ENCODE data around the gene CD7. TPM values are rescaled to one million over a fixed set of nuclear protein-coding genes. Genes with fewer than 3 reads are reported as not detected.

Gene CD7
- total RNA-seq, 4 donors from 2014 or later: 11.6 to 15.4 (median 15.2) TPM; not detected in 1

Other genes with a start within 250 kb of the CD7 start
- 100 to 1,000 TPM in 1 of 4 donors, 10 to 100 TPM in 3; 50.4 to 110 (median 76.5) TPM for gene FASN, start 219.4 kb downstream of the CD7 start, total RNA-seq
- gene CCDC57, start 104.8 kb downstream of the CD7 start, total RNA-seq: 100 to 1,000 TPM in 2 of 4 donors, 10 to 100 TPM in 2; 28.2 to 144 (median 79.8) TPM
- gene SLC16A3, start 88.6 kb downstream of the CD7 start, total RNA-seq: 10 to 100 TPM; 18.9 to 55.0 (median 35.3) TPM
- 100 to 1,000 TPM; 148 to 232 (median 215) TPM for gene CSNK1D, start 43.9 kb downstream of the CD7 start, total RNA-seq
- gene SECTM1, start 16.2 kb upstream of the CD7 start, total RNA-seq: 100 to 1,000 TPM in 2 of 4 donors, 10 to 100 TPM in 2; 10.7 to 258 (median 94.5) TPM
- not detected for gene TEX19, start 41.6 kb upstream of the CD7 start, total RNA-seq
- gene UTS2R, start 54.2 kb upstream of the CD7 start, total RNA-seq: not detected
- gene HEXD, start 100.7 kb upstream of the CD7 start, total RNA-seq: 100 to 1,000 TPM in 1 of 4 donors, 10 to 100 TPM in 3; 42.7 to 128 (median 80.5) TPM
- 10 to 100 TPM; 12.4 to 30.1 (median 24.0) TPM for gene OGFOD3, start 101.0 kb upstream of the CD7 start, total RNA-seq
- 100 to 1,000 TPM in 1 of 4 donors, 10 to 100 TPM in 3; 79.2 to 103 (median 88.0) TPM for gene CYBC1, start 133.1 kb upstream of the CD7 start, total RNA-seq
- gene NARF, start 141.1 kb upstream of the CD7 start, total RNA-seq: 10 to 100 TPM; 31.9 to 81.7 (median 52.0) TPM
- gene FOXK2, start 202.1 kb upstream of the CD7 start, total RNA-seq: 10 to 100 TPM; 40.6 to 67.7 (median 61.1) TPM